ENCODE measurements around the gene C2CD3. TPM values are rescaled to one million over a fixed set of nuclear protein-coding genes. Genes with fewer than 3 reads are reported as not detected.

C2CD3 gene
- total and polyA plus RNA-seq, 4 experiments from 2014 or later, result 4.5 to 52.7 (median 26.5) TPM

- Mint-ChIP-seq H3K36me3 (peaks cover 6 to 13% of the 10 kb centered on the region in 2 donors), H3K4me3 (peak overlapping the region in 1 of 8 donors; percentile 53), H3K9me3 (peaks cover 0 to 2% (median 0%) of the 10 kb centered on the region in 8 donors), H3K27ac (peak overlapping the region; percentile 89 to 99 (median 94)), H3K4me1 (peaks cover 0 to 72% (median 57%) of the 10 kb centered on the region in 4 donors), H3K27me3 (no peaks in the 10 kb centered on the region)
- Histone ChIP-seq H3K27ac (ENCODE audit: low read depth, low read length) (peak overlapping the region; percentile 43), H3K4me1 (ENCODE audit: insufficient read depth, low read length) (peaks cover 93% of the 10 kb centered on the region), H3K9me3 (ENCODE audit: control insufficient read depth in 1 of 2, low read length in 2 of 2) (no peaks in the 10 kb centered on the region), H3K36me3 (ENCODE audit: insufficient read depth, low read length) (no peaks in the 10 kb centered on the region), H3K27me3 (ENCODE audit: insufficient read depth, low read length) (no peaks in the 10 kb centered on the region), H3K4me3 (ENCODE audit: low read length in 2 of 2) (no peak overlapping the region)
- CTCF ChIA-PET (ENCODE audit: partially characterized antibody), result interaction anchor here (1.2 to 3.0 kb wide), 6 partner anchors 11 to 52 kb away, joined by 3 to 12 read pairs (median 5); no protein-coding TSS in a partner anchor
- POLR2A ChIA-PET (ENCODE audit: partially characterized antibody), result interaction anchor here (1.0 to 35.3 kb wide), 4 partner anchors 9 to 35 kb away, joined by 3 to 2221 read pairs (median 21); partner anchors contain the start of gene UCP2
- DNase-seq, result no peak
- intact Hi-C loops (cut with micrococcal nuclease), result no loop called here
Measured at GRCh38 chr11:74015919-74016684, 154.7 kb downstream of the C2CD3 start.

- no peak for DNase-seq
- CTCF ChIA-PET (ENCODE audit: partially characterized antibody), result interaction anchor here (1.2 to 3.0 kb wide), 4 partner anchors 10 to 51 kb away, joined by 3 to 12 read pairs (median 6); no protein-coding TSS in a partner anchor
- H3K4me3 Mint-ChIP-seq, result peak overlapping the region in 6 of 8 donors; percentile 31 to 80 (median 48)
- Histone ChIP-seq H3K4me3 (ENCODE audit: low read length in 2 of 2) (no peak overlapping the region), H3K27me3 (ENCODE audit: insufficient read depth, low read length) (no peaks in the 10 kb centered on the region), H3K9me3 (ENCODE audit: control insufficient read depth in 1 of 2, low read length in 2 of 2) (no peaks in the 10 kb centered on the region), H3K4me1 (ENCODE audit: insufficient read depth, low read length) (peaks cover 93% of the 10 kb centered on the region), H3K36me3 (ENCODE audit: insufficient read depth, low read length) (no peaks in the 10 kb centered on the region), H3K27ac (ENCODE audit: low read depth, low read length) (peak overlapping the region; percentile 43)
- H3K27me3 Mint-ChIP-seq, result no peaks in the 10 kb centered on the region
- POLR2A ChIA-PET (ENCODE audit: partially characterized antibody), result interaction anchor here (0.9 to 35.3 kb wide), 4 partner anchors 11 to 34 kb away, joined by 3 to 2221 read pairs (median 22); partner anchors contain the start of gene UCP2
- H3K9me3 Mint-ChIP-seq, result peaks cover 0 to 2% (median 0%) of the 10 kb centered on the region in 8 donors
- H3K4me1 Mint-ChIP-seq, result peaks cover 0 to 85% (median 69%) of the 10 kb centered on the region in 4 donors
- H3K27ac Mint-ChIP-seq, result peak overlapping the region; percentile 89 to 99 (median 95)
- intact Hi-C loops (cut with micrococcal nuclease), result no loop called here
- peaks cover 6 to 13% of the 10 kb centered on the region in 2 donors for H3K36me3 Mint-ChIP-seq
Measured at GRCh38 chr11:74014880-74015279, 155.9 kb downstream of the C2CD3 start.

- peak in 1 of 5 donors; percentile 31 for DNase-seq
- Histone ChIP-seq H3K4me1 (ENCODE audit: insufficient read depth, low read length) (peaks cover 93% of the 10 kb centered on the region), H3K36me3 (ENCODE audit: insufficient read depth, low read length) (no peaks in the 10 kb centered on the region), H3K27me3 (ENCODE audit: insufficient read depth, low read length) (no peaks in the 10 kb centered on the region), H3K4me3 (ENCODE audit: low read length in 2 of 2) (no peak overlapping the region), H3K27ac (ENCODE audit: low read depth, low read length) (peak overlapping the region; percentile 43), H3K9me3 (ENCODE audit: control insufficient read depth in 1 of 2, low read length in 2 of 2) (no peaks in the 10 kb centered on the region)
- ChIA-PET POLR2A (ENCODE audit: partially characterized antibody) (interaction anchor here (5.1 to 35.3 kb wide), 2 partner anchors 9 to 32 kb away, joined by 39 to 2221 read pairs; partner anchors contain the start of gene UCP2), CTCF (ENCODE audit: partially characterized antibody) (interaction anchor here (0.6 to 1.7 kb wide), 3 partner anchors 18 to 41 kb away, joined by 3 to 6 read pairs (median 3); no protein-coding TSS in a partner anchor)
- Mint-ChIP-seq H3K4me3 (peak overlapping the region in 1 of 8 donors; percentile 71), H3K27me3 (no peaks in the 10 kb centered on the region), H3K4me1 (peaks cover 12 to 94% (median 73%) of the 10 kb centered on the region in 4 donors), H3K27ac (peak overlapping the region; percentile 94 to 99 (median 96)), H3K36me3 (peaks cover 6 to 13% of the 10 kb centered on the region in 2 donors), H3K9me3 (peaks cover 0 to 2% (median 0%) of the 10 kb centered on the region in 8 donors)
- intact Hi-C loops (cut with micrococcal nuclease), result no loop called here
Measured at GRCh38 chr11:74013141-74013540, 157.7 kb downstream of the C2CD3 start.

GRCh38 chr11:74012074-74012809 lies 158.6 kb downstream of the C2CD3 start:
- Mint-ChIP-seq H3K27me3 (no peaks in the 10 kb centered on the region), H3K4me3 (peak overlapping the region; percentile 41 to 87 (median 68)), H3K27ac (peak overlapping the region; percentile 94 to 99 (median 96)), H3K36me3 (peaks cover 6 to 13% of the 10 kb centered on the region in 2 donors), H3K4me1 (peaks cover 21 to 97% (median 79%) of the 10 kb centered on the region in 4 donors), H3K9me3 (peaks cover 0 to 2% (median 0%) of the 10 kb centered on the region in 8 donors)
- ChIA-PET POLR2A (ENCODE audit: partially characterized antibody) (interaction anchor here (1.0 to 35.3 kb wide), 6 partner anchors 8 to 159 kb away, joined by 3 to 2221 read pairs (median 4); partner anchors contain the start of genes C2CD3, PPME1 and UCP2), CTCF (ENCODE audit: partially characterized antibody) (interaction anchor here (0.6 to 2.3 kb wide), 11 partner anchors 8 to 138 kb away, joined by 3 to 13 read pairs (median 3); no protein-coding TSS in a partner anchor)
- no peak for DNase-seq
- intact Hi-C loops (cut with micrococcal nuclease), result no loop called here
- Histone ChIP-seq H3K27ac (ENCODE audit: low read depth, low read length) (peak overlapping the region; percentile 73), H3K4me1 (ENCODE audit: insufficient read depth, low read length) (peaks cover 100% of the 10 kb centered on the region), H3K9me3 (ENCODE audit: control insufficient read depth in 1 of 2, low read length in 2 of 2) (no peaks in the 10 kb centered on the region), H3K36me3 (ENCODE audit: insufficient read depth, low read length) (no peaks in the 10 kb centered on the region), H3K27me3 (ENCODE audit: insufficient read depth, low read length) (no peaks in the 10 kb centered on the region), H3K4me3 (ENCODE audit: low read length in 2 of 2) (peak overlapping the region in 1 of 2 donors; percentile 39)

GRCh38 chr11:74011360-74012073 lies 159.3 kb downstream of the C2CD3 start:
- no peaks in the 10 kb centered on the region for H3K27me3 ChIP-seq (ENCODE audit: insufficient read depth, low read length)
- DNase-seq, result peak; percentile 62 to 76 (median 69)
- intact Hi-C loops (cut with micrococcal nuclease), result loop anchor here (1.0 to 2.0 kb wide), 2 partner anchors 15 to 31 kb away; no protein-coding TSS in a partner anchor
- peaks cover 6% of the 10 kb centered on the region in 2 donors for H3K36me3 Mint-ChIP-seq
- H3K4me3 ChIP-seq (ENCODE audit: low read length in 2 of 2), result peak overlapping the region; percentile 10 to 39
- ChIA-PET CTCF (ENCODE audit: partially characterized antibody) (interaction anchor here (0.6 to 2.3 kb wide), 11 partner anchors 9 to 139 kb away, joined by 3 to 13 read pairs (median 3); no protein-coding TSS in a partner anchor), POLR2A (ENCODE audit: partially characterized antibody) (interaction anchor here (1.0 to 35.3 kb wide), 6 partner anchors 8 to 160 kb away, joined by 3 to 2221 read pairs (median 4); partner anchors contain the start of genes C2CD3, PPME1 and UCP2)
- H3K9me3 Mint-ChIP-seq, result peaks cover 0 to 2% (median 0%) of the 10 kb centered on the region in 8 donors
- H3K4me3 Mint-ChIP-seq, result peak overlapping the region; percentile 41 to 87 (median 68)
- H3K36me3 ChIP-seq (ENCODE audit: insufficient read depth, low read length), result no peaks in the 10 kb centered on the region
- no peaks in the 10 kb centered on the region for H3K27me3 Mint-ChIP-seq
- H3K4me1 Mint-ChIP-seq, result peaks cover 27 to 95% (median 77%) of the 10 kb centered on the region in 4 donors
- peaks cover 100% of the 10 kb centered on the region for H3K4me1 ChIP-seq (ENCODE audit: insufficient read depth, low read length)
- peak overlapping the region; percentile 73 for H3K27ac ChIP-seq (ENCODE audit: low read depth, low read length)
- H3K27ac Mint-ChIP-seq, result peak overlapping the region; percentile 94 to 99 (median 96)
- no peaks in the 10 kb centered on the region for H3K9me3 ChIP-seq (ENCODE audit: control insufficient read depth in 1 of 2, low read length in 2 of 2)

All from CD4-positive, alpha-beta memory T cell (primary cell).